IPS-15b (cell line): ENCODE data around the gene S100A3.
"Not testable (repeated sequence)": the region's sequence is repeated elsewhere in the genome, so short reads cannot be mapped to it uniquely, and the experiment has no call there.

Experiments used
- H3K27me3 ChIP-seq: one replicate; pipeline ENCODE4 v1.6.1; 2013; ENCODE audit warnings: low read length; ENCODE audit not compliant: control insufficient read depth, insufficient read depth
- H3K36me3 ChIP-seq: one replicate; pipeline ENCODE4 v1.6.1; 2013; ENCODE audit warnings: low read length; ENCODE audit not compliant: control insufficient read depth, insufficient read depth
- H3K4me1 ChIP-seq: one replicate; pipeline ENCODE4 v1.6.1; 2013; ENCODE audit warnings: mild to moderate bottlenecking, low read length; ENCODE audit not compliant: control insufficient read depth, insufficient read depth
- H3K4me3 ChIP-seq: one replicate; pipeline ENCODE4 v1.5.1; 2013; ENCODE audit warnings: low read depth, low read length
- H3K9ac ChIP-seq: one replicate; pipeline ENCODE4 v1.6.1; 2013; ENCODE audit warnings: low read depth, mild to moderate bottlenecking, low read length
- H3K9me3 ChIP-seq: one replicate; pipeline ENCODE4 v1.6.1; 2013; ENCODE audit warnings: mild to moderate bottlenecking, low read length; ENCODE audit not compliant: control insufficient read depth, insufficient read depth

Gene S100A3

GRCh38 chr1:153582836-153583235, 33.8 kb upstream of the S100A3 start:
- H3K9me3 ChIP-seq, H3K27me3 ChIP-seq, H3K4me3 ChIP-seq, H3K36me3 ChIP-seq, H3K4me1 ChIP-seq, H3K9ac ChIP-seq: not testable (repeated sequence)

GRCh38 chr1:153578936-153579335, 29.9 kb upstream of the S100A3 start:
- no peaks in the 10 kb centered on the region for H3K27me3 ChIP-seq
- H3K4me1 ChIP-seq, result peaks cover 6% of the 10 kb centered on the region
- H3K36me3 ChIP-seq, result no peaks in the 10 kb centered on the region
- H3K4me3 ChIP-seq, result no peak overlapping the region
- no peaks in the 10 kb centered on the region for H3K9me3 ChIP-seq
- no peak overlapping the region for H3K9ac ChIP-seq

GRCh38 chr1:153578490-153578889, 29.4 kb upstream of the S100A3 start:
- Histone ChIP-seq H3K36me3 (no peaks in the 10 kb centered on the region), H3K9me3 (no peaks in the 10 kb centered on the region), H3K4me3 (no peak overlapping the region), H3K27me3 (no peaks in the 10 kb centered on the region), H3K9ac (no peak overlapping the region), H3K4me1 (peaks cover 6% of the 10 kb centered on the region)

GRCh38 chr1:153577624-153578051, 28.6 kb upstream of the S100A3 start:
- no peaks in the 10 kb centered on the region for H3K27me3 ChIP-seq
- peaks cover 6% of the 10 kb centered on the region for H3K4me1 ChIP-seq
- H3K4me3 ChIP-seq, result no peak overlapping the region
- no peak overlapping the region for H3K9ac ChIP-seq
- no peaks in the 10 kb centered on the region for H3K36me3 ChIP-seq
- H3K9me3 ChIP-seq, result no peaks in the 10 kb centered on the region

- Histone ChIP-seq H3K27me3 (no peaks in the 10 kb centered on the region), H3K9ac (no peak overlapping the region), H3K4me3 (no peak overlapping the region), H3K4me1 (peaks cover 6% of the 10 kb centered on the region), H3K9me3 (no peaks in the 10 kb centered on the region), H3K36me3 (no peaks in the 10 kb centered on the region)
Measured at GRCh38 chr1:153577138-153577537, 28.1 kb upstream of the S100A3 start.

- H3K27me3 ChIP-seq, H3K9ac ChIP-seq, H3K4me1 ChIP-seq, H3K9me3 ChIP-seq, H3K36me3 ChIP-seq, H3K4me3 ChIP-seq: not testable (repeated sequence)
Measured at GRCh38 chr1:153575497-153575896, 26.4 kb upstream of the S100A3 start.

- not testable (repeated sequence) for H3K36me3 ChIP-seq, H3K9me3 ChIP-seq, H3K4me3 ChIP-seq, H3K9ac ChIP-seq, H3K4me1 ChIP-seq, H3K27me3 ChIP-seq
Measured at GRCh38 chr1:153575081-153575491, 26.0 kb upstream of the S100A3 start.

GRCh38 chr1:153573351-153573750, 24.3 kb upstream of the S100A3 start:
- peaks cover 6% of the 10 kb centered on the region for H3K4me1 ChIP-seq
- no peaks in the 10 kb centered on the region for H3K27me3 ChIP-seq
- H3K9me3 ChIP-seq, result no peaks in the 10 kb centered on the region
- H3K9ac ChIP-seq, result no peak overlapping the region
- H3K36me3 ChIP-seq, result no peaks in the 10 kb centered on the region
- H3K4me3 ChIP-seq, result no peak overlapping the region

- H3K4me1 ChIP-seq, result peaks cover 10% of the 10 kb centered on the region
- H3K36me3 ChIP-seq, result no peaks in the 10 kb centered on the region
- no peaks in the 10 kb centered on the region for H3K9me3 ChIP-seq
- no peak overlapping the region for H3K9ac ChIP-seq
- H3K27me3 ChIP-seq, result no peaks in the 10 kb centered on the region
- no peak overlapping the region for H3K4me3 ChIP-seq
Measured at GRCh38 chr1:153572569-153573015, 23.5 kb upstream of the S100A3 start.

GRCh38 chr1:153571706-153572105, 22.6 kb upstream of the S100A3 start:
- no peak overlapping the region for H3K4me3 ChIP-seq
- H3K36me3 ChIP-seq, result no peaks in the 10 kb centered on the region
- no peaks in the 10 kb centered on the region for H3K9me3 ChIP-seq
- H3K4me1 ChIP-seq, result peaks cover 16% of the 10 kb centered on the region
- H3K27me3 ChIP-seq, result no peaks in the 10 kb centered on the region
- H3K9ac ChIP-seq, result no peak overlapping the region

- Histone ChIP-seq H3K27me3 (no peaks in the 10 kb centered on the region), H3K4me1 (peaks cover 20% of the 10 kb centered on the region), H3K9me3 (no peaks in the 10 kb centered on the region), H3K4me3 (no peak overlapping the region), H3K9ac (no peak overlapping the region), H3K36me3 (no peaks in the 10 kb centered on the region)
Measured at GRCh38 chr1:153570874-153571273, 21.8 kb upstream of the S100A3 start.

- Histone ChIP-seq H3K36me3 (no peaks in the 10 kb centered on the region), H3K9ac (no peak overlapping the region), H3K9me3 (no peaks in the 10 kb centered on the region), H3K27me3 (no peaks in the 10 kb centered on the region), H3K4me1 (peaks cover 21% of the 10 kb centered on the region), H3K4me3 (no peak overlapping the region)
Measured at GRCh38 chr1:153569465-153569864, 20.4 kb upstream of the S100A3 start.
